LNCaP clone FGC (cell line): ENCODE results near the gene PADI3.

ENCODE experiments used
- DNase-seq: peaks from one replicate; pipeline ENCODE4 v3.0.0-alpha.2; 2011; ENCODE audit warnings: low read depth
- H3K4me3 ChIP-seq: 2 replicates; pipeline ENCODE4 v1.5.1; 2011; ENCODE audit warnings: mild to moderate bottlenecking, low read depth, low read length, control low read depth
- CTCF ChIP-seq: IDR thresholded peaks from 2 replicates; pipeline ENCODE4 v1.5.1; 2012; ENCODE audit warnings: mild to moderate bottlenecking; ENCODE audit not compliant: control insufficient read depth, insufficient read depth; ENCODE audit errors: extremely low read depth

Gene PADI3

DNA sequence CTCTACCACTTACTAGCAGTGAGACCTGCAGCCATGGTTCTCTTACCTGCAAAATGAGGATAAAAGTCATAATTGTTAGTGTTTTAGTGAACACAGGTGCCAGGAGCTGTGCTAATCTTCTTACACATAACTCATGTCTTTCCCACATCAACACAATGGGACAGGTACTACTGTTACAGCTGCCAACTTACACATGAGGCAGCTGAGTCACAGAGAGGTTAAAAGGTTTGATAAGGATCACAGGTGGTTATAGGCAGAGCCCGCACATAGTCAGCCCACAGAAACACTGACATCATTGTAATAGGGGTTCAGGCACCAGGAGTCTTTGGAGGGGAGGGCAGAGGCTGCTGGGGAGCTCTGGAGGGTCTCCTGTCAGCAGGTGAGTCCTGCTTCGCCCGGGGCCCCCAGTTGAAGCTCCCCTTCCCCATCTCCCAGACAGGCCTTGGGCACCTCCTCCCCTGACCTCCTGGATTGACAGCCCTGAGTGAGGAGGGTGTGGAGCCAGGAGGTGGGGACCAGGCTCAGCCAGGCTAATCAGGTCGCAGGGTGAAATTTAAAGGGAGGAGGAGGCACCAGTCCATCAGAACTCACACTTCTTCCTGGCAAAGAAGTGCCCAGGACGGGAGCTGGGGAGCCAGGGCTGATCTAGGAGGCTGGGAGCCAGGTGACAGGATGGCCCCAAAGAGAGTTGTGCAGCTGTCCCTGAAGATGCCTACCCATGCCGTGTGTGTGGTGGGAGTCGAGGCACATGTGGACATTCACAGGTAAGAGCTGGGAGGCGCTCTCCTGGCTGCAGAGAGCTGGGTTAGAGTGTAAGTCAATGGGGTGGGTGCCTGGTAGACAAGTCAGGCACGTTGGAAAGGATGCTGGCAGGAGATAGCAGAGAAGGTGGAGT lies 44.1 kb upstream of the PADI3 start, which contains the start of gene PADI1:
TSS of gene PADI1 (plus strand) at position 583 of the 895 bp plus-strand sequence. CDS start at position 673, 90 bp downstream.
- no peak for TF ChIP-seq CTCF
- no peak for DNase-seq
- H3K4me3 ChIP-seq, result no peak within 1 kb of the TSS

- DNase-seq, result no peak
- H3K4me3 ChIP-seq, result no peak overlapping the region
- no peak for TF ChIP-seq CTCF
These were observed 43.2 kb upstream of the PADI3 start for GRCh38 chr1:17205652-17206051.

- TF ChIP-seq CTCF, result no peak
- no peak overlapping the region for H3K4me3 ChIP-seq
- no peak for DNase-seq
These were observed 42.7 kb upstream of the PADI3 start for GRCh38 chr1:17206196-17206595.

DNA sequence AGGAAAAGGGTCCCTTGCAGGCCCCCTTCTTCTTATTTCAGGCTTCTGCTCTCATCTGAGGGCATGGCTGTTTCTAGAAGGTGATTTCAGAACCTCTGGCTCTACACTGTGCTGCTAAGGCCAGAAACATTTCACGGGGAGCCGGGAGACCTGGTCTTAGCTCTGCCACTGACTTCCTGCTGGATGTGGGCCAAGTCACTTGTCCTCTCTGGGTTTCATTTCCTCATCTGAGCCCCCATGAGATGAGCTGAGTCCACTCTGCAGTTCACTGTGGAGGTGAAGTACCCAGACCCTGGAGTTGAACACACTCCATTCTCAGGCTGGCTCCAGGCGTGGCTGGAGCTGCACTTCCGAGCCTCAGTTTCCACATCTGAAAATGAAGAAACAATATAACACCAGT lies 41.9 kb upstream of the PADI3 start:
- TF ChIP-seq CTCF, result no peak
- DNase-seq, result no peak
- no peak overlapping the region for H3K4me3 ChIP-seq

- no peak overlapping the region for H3K4me3 ChIP-seq
- no peak for TF ChIP-seq CTCF
- no peak for DNase-seq
These were observed 41.4 kb upstream of the PADI3 start for GRCh38 chr1:17207540-17207939.

DNA sequence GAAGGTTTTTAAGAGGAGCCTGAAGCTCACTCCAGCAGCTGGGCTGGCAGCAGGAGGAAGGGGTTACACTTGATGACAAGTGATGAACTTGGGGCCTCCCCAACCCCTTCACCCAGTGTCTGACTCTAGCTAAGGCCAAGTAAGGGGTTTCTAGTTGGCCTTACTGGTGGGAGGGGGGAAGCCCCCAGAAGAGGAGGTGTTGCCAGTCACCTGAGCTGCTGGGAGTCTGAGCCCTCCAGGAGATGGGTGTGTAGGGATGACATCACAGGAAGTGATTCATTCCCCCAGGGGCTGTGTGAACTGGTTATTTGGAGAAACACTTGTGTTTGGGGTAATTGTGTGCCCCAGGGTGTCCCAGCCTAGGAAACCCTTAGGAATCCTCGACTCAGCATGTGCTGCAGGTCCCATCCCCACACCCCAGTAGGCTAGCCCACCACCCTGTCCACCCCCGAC lies 40.9 kb upstream of the PADI3 start:
- no peak for TF ChIP-seq CTCF
- no peak for DNase-seq
- H3K4me3 ChIP-seq, result no peak overlapping the region
